H1 (cell line): Measurements from ENCODE around the gene THRB. TPM values are rescaled to one million over a fixed set of nuclear protein-coding genes. Genes with fewer than 3 reads are reported as not detected.

ENCODE experiments used
- CTCF ChIA-PET: fragments of 300-600 bp; sonication (Branson Sonifier 250); formaldehyde crosslinking; loops from one replicate; lab custom pipeline; 2021; ENCODE audit not compliant: partially characterized antibody; lab: Charles Lee
- POLR2A ChIA-PET: fragments of 300-600 bp; sonication (Branson Sonifier 250); formaldehyde crosslinking; loops from one replicate; lab custom pipeline; 2021; ENCODE audit warnings: inconsistent platforms; ENCODE audit not compliant: partially characterized antibody; lab: Charles Lee
- DNase-seq, 2 experiments: peaks; one replicate each; pipeline versions ENCODE4 v3.0.0 to v3.0.0-alpha.2; 2010 to 2022; ENCODE audit warnings: low spot score in 2 of 2, low read depth in 1 of 2, mixed read lengths in 1 of 2
- FAIRE-seq: peaks from 2 replicates; lab custom pipeline; 2011; peaks lifted over from hg19 to GRCh38; lab: Jason Lieb, UNC
- H2AFZ ChIP-seq: 2 replicates; pipeline ENCODE4 v1.8.1; 2012; ENCODE audit warnings: low read length, inconsistent platforms
- H2AK5ac ChIP-seq: 2 replicates; pipeline ENCODE4 v1.6.1; 2013; ENCODE audit warnings: low read depth, low read length
- H2BK120ac ChIP-seq: replicated peaks from 2 replicates; pipeline ENCODE3; 2013; ENCODE audit warnings: low read depth, low read length, inconsistent platforms
- H2BK12ac ChIP-seq: 2 replicates; pipeline ENCODE4 v1.6.1; 2013; ENCODE audit warnings: low read depth, low read length
- H2BK15ac ChIP-seq: 2 replicates; pipeline ENCODE4 v1.6.1; 2013; ENCODE audit warnings: low read length
- H2BK20ac ChIP-seq: 2 replicates; pipeline ENCODE4 v1.6.1; 2013; ENCODE audit warnings: low read length
- H2BK5ac ChIP-seq: 2 replicates; pipeline ENCODE4 v1.6.1; 2013; ENCODE audit warnings: low read depth, low read length
- H3K14ac ChIP-seq: 2 replicates; pipeline ENCODE4 v1.6.1; 2013; ENCODE audit warnings: inconsistent platforms; ENCODE audit not compliant: insufficient read length
- H3K18ac ChIP-seq: 2 replicates; pipeline ENCODE4 v1.6.1; 2013; ENCODE audit warnings: low read length; ENCODE audit errors: extremely low read depth
- H3K23ac ChIP-seq: 2 replicates; pipeline ENCODE4 v1.6.1; 2013; ENCODE audit warnings: inconsistent platforms; ENCODE audit not compliant: insufficient read length
- H3K23me2 ChIP-seq: 2 replicates; pipeline ENCODE4 v1.6.1; 2013; ENCODE audit warnings: low read depth, low read length
- H3K27ac ChIP-seq: 2 replicates; pipeline ENCODE4 v1.6.1; 2011; ENCODE audit warnings: low read depth, low read length, inconsistent platforms
- H3K27me3 ChIP-seq, 4 experiments: replicated peaks in 1 of 4; 1 replicate in 1 of 4; 2 replicates in 3 of 4; pipeline versions ENCODE4 v1.6.1 to v1.8.1; 2011 to 2013; ENCODE audit warnings: low read length in 3 of 4, mild to moderate bottlenecking in 3 of 4, inconsistent platforms in 2 of 4, mixed read lengths in 2 of 4, moderate library complexity in 1 of 4; ENCODE audit not compliant: control insufficient read depth in 3 of 4, insufficient read depth in 3 of 4; ENCODE audit errors: extremely low read depth in 1 of 4
- H3K36me3 ChIP-seq, 4 experiments: 2 replicates each; pipeline versions ENCODE4 v1.6.1 to v1.8.1; 2011 to 2013; ENCODE audit warnings: mild to moderate bottlenecking in 4 of 4, low read length in 3 of 4, moderate library complexity in 2 of 4, control low read depth in 1 of 4, inconsistent platforms in 1 of 4; ENCODE audit not compliant: insufficient read depth in 4 of 4, control insufficient read depth in 2 of 4
- H3K4ac ChIP-seq: replicated peaks from 2 replicates; pipeline ENCODE3; 2013; ENCODE audit warnings: low read length, low read depth, mixed read lengths, inconsistent platforms; ENCODE audit not compliant: insufficient read length
- H3K4me1 ChIP-seq, 4 experiments: replicated peaks in 1 of 4; 1 replicate in 1 of 4; 2 replicates in 3 of 4; pipeline versions ENCODE4 v1.6.1 to v1.8.1; 2011 to 2013; ENCODE audit warnings: low read length in 3 of 4, inconsistent platforms in 2 of 4, mixed read lengths in 1 of 4; ENCODE audit not compliant: insufficient read depth in 4 of 4, control insufficient read depth in 3 of 4
- H3K4me2 ChIP-seq, 2 experiments: 2 replicates each; pipeline versions ENCODE4 v1.6.1 to v1.8.1; 2011 to 2013; ENCODE audit warnings: low read depth in 2 of 2, low read length in 2 of 2, control low read depth in 1 of 2, inconsistent platforms in 1 of 2, mild to moderate bottlenecking in 1 of 2; ENCODE audit not compliant: insufficient read depth in 1 of 2
- H3K4me3 ChIP-seq, 4 experiments: fragments of 200-600, 300-600 bp in 1 of 4; sonication (generic), shearing (Covaris generic), sonication (Bioruptor Twin) in 1 of 4; 2 replicates each; pipeline versions ENCODE4 v1.5.1 to v1.8.1; 2011 to 2016; ENCODE audit warnings: low read length in 4 of 4, low read depth in 3 of 4, control low read depth in 2 of 4, inconsistent platforms in 2 of 4, mild to moderate bottlenecking in 2 of 4, mixed read lengths in 1 of 4, moderate library complexity in 1 of 4; ENCODE audit not compliant: insufficient read depth in 2 of 4; ENCODE audit errors: extremely low read depth in 1 of 4
- H3K56ac ChIP-seq: replicated peaks from 2 replicates; pipeline ENCODE3; 2013; ENCODE audit warnings: low read depth, mild to moderate bottlenecking, mixed read lengths, low read length, inconsistent platforms; ENCODE audit not compliant: insufficient read length
- H3K79me1 ChIP-seq: 2 replicates; pipeline ENCODE4 v1.6.1; 2013; ENCODE audit warnings: low read depth, low read length, control low read depth
- H3K79me2 ChIP-seq, 2 experiments: 2 replicates each; pipeline versions ENCODE4 v1.6.1 to v1.8.1; 2012 to 2013; ENCODE audit warnings: low read length in 2 of 2, mild to moderate bottlenecking in 2 of 2, inconsistent platforms in 1 of 2; ENCODE audit not compliant: insufficient read depth in 2 of 2, control insufficient read depth in 1 of 2
- H3K9ac ChIP-seq, 4 experiments: replicated peaks in 1 of 4; 1 replicate in 1 of 4; 2 replicates in 3 of 4; pipeline versions ENCODE4 v1.6.1 to v1.8.1; 2011 to 2013; ENCODE audit warnings: low read depth in 3 of 4, low read length in 3 of 4, control low read depth in 2 of 4, mild to moderate bottlenecking in 2 of 4, moderate library complexity in 2 of 4, inconsistent platforms in 1 of 4; ENCODE audit errors: extremely low read depth in 1 of 4
- H3K9me3 ChIP-seq, 2 experiments: 2 replicates each; pipeline versions ENCODE4 v1.6.1 to v1.8.1; 2012 to 2013; ENCODE audit warnings: mild to moderate bottlenecking in 2 of 2, moderate library complexity in 2 of 2, control low read depth in 1 of 2, inconsistent platforms in 1 of 2, low read depth in 1 of 2, low read length in 1 of 2, mixed read lengths in 1 of 2; ENCODE audit not compliant: insufficient read depth in 2 of 2
- H4K20me1 ChIP-seq, 2 experiments: replicated peaks in 1 of 2; 2 replicates each; pipeline versions ENCODE3 to v1.8.1; 2011 to 2013; ENCODE audit warnings: inconsistent platforms in 2 of 2, low read length in 2 of 2, mild to moderate bottlenecking in 1 of 2; ENCODE audit not compliant: insufficient read depth in 2 of 2, control insufficient read depth in 1 of 2
- H4K5ac ChIP-seq: 2 replicates; pipeline ENCODE4 v1.6.1; 2013; ENCODE audit warnings: low read length, low read depth, mixed read lengths, inconsistent platforms; ENCODE audit not compliant: insufficient read length
- H4K8ac ChIP-seq: 2 replicates; pipeline ENCODE4 v1.8.0; 2013; ENCODE audit warnings: mild to moderate bottlenecking, moderate library complexity, low read length, inconsistent platforms; ENCODE audit not compliant: insufficient read depth; ENCODE audit errors: extremely low read depth
- H4K91ac ChIP-seq: replicated peaks from 2 replicates; pipeline ENCODE3; 2013; ENCODE audit warnings: low read length, mixed read lengths, inconsistent platforms; ENCODE audit not compliant: insufficient read length
- CBX5 ChIP-seq: fragments of 300-800, 300-1000 bp; sonication (generic); IDR thresholded peaks from 2 replicates; pipeline ENCODE4 v1.7.1; 2016; ENCODE audit warnings: antibody characterized with exemption, low read length, low read depth
- CREB1 ChIP-seq: IDR thresholded peaks from 2 replicates; pipeline ENCODE4 v1.6.1; 2012; ENCODE audit warnings: inconsistent platforms
- JUN ChIP-seq: IDR thresholded peaks from 2 replicates; pipeline ENCODE4 v1.6.1; 2011; ENCODE audit warnings: low read depth, mild to moderate bottlenecking, improper control_type of control experiment, low read length
- KDM1A ChIP-seq: fragments of 200-600, 300-600 bp; sonication (generic); IDR thresholded peaks from 2 replicates; pipeline ENCODE4 v1.7.1; 2016; ENCODE audit warnings: mild to moderate bottlenecking, low read length, borderline replicate concordance
- KDM4A ChIP-seq: IDR thresholded peaks from one replicate; pipeline ENCODE4 v1.7.1; 2012; ENCODE audit warnings: low read depth, mild to moderate bottlenecking, moderate library complexity, low read length, inconsistent platforms; ENCODE audit not compliant: severe bottlenecking
- KDM5A ChIP-seq: fragments of 200-600 bp; IDR thresholded peaks from 2 replicates; pipeline ENCODE4 v1.7.1; 2012; ENCODE audit warnings: mild to moderate bottlenecking, low read length, inconsistent platforms, mixed read lengths
- MAFK ChIP-seq: IDR thresholded peaks from 2 replicates; pipeline ENCODE4 v1.6.1; 2012; ENCODE audit warnings: low read depth, mild to moderate bottlenecking, improper control_type of control experiment, low read length
- POLR2AphosphoS5 ChIP-seq: IDR thresholded peaks from 2 replicates; pipeline ENCODE4 v1.6.1; 2011; ENCODE audit warnings: low read depth, low read length
- RNF2 ChIP-seq: fragments of 200-900, 300-1000 bp; sonication (generic); IDR thresholded peaks from 2 replicates; pipeline ENCODE4 v1.7.1; 2016; ENCODE audit warnings: borderline replicate concordance, low read depth, mild to moderate bottlenecking, antibody characterized with exemption, low read length; ENCODE audit not compliant: poor library complexity, severe bottlenecking; ENCODE audit errors: missing control alignments
- SAP30 ChIP-seq: fragments of 300-600 bp; sonication (generic); IDR thresholded peaks from 2 replicates; pipeline ENCODE4 v1.7.1; 2012; ENCODE audit warnings: low read length, moderate library complexity, mild to moderate bottlenecking, inconsistent platforms; ENCODE audit not compliant: insufficient read depth, insufficient replicate concordance
- SP4 ChIP-seq: IDR thresholded peaks from 2 replicates; pipeline ENCODE4 v1.6.1; 2012; ENCODE audit warnings: low read length, inconsistent platforms
- ZNF274 ChIP-seq: IDR thresholded peaks from 2 replicates; pipeline ENCODE4 v1.7.0; 2012; ENCODE audit warnings: low read length, borderline replicate concordance; ENCODE audit errors: extremely low read depth
- WGBS, 2 experiments: shearing (Covaris generic) in 1 of 2; methylation state at CpG; one replicate each; pipeline versions ENCODE4 v1.1.6 to v1.1.7; 2013 to 2015; ENCODE audit warnings: low lambda C conversion rate in 2 of 2, mixed read lengths in 2 of 2, inconsistent platforms in 1 of 2, low coverage in 1 of 2, missing lambda C conversion rate in 1 of 2; ENCODE audit not compliant: insufficient replicate concordance in 2 of 2, insufficient coverage in 1 of 2, insufficient read length in 1 of 2; ENCODE audit errors: extremely low coverage in 1 of 2, missing lambda C conversion rate in 1 of 2; 5-methylcytosine and 5-hydroxymethylcytosine counted together
- polyA plus RNA-seq, 7 experiments: library from polyadenylated mRNA; depleted of rRNA in 3 of 7; stranded (reverse) in 5 of 7; unstranded in 2 of 7; fragments of >200 nt in 5 of 7; fragments of 200-250 nt in 2 of 7; gene quantifications; 1 replicate in 5 of 7; 2 replicates in 1 of 7; 4 replicates in 1 of 7; pipeline versions ENCODE4 v1.2.1 to v1.2.3, GENCODE V29; 2011 to 2013; ENCODE audit warnings: missing spikeins in 2 of 7, mixed read lengths in 2 of 7
- total RNA-seq: library from RNA; stranded (reverse); fragmentation: NEBNext Ultra II Directional; extraction: Animal tissue kit (Norgen Biotek cat#: 25700); gene quantifications from 2 replicates; pipeline ENCODE4 v1.2.1, GENCODE V29; 2021

THRB gene
- total and polyA plus RNA-seq, 2 of the 8 experiments (the other 6 are each of a cell fraction or from before 2014, with no cell fraction given): 0.98 to 3.9 TPM

DNA sequence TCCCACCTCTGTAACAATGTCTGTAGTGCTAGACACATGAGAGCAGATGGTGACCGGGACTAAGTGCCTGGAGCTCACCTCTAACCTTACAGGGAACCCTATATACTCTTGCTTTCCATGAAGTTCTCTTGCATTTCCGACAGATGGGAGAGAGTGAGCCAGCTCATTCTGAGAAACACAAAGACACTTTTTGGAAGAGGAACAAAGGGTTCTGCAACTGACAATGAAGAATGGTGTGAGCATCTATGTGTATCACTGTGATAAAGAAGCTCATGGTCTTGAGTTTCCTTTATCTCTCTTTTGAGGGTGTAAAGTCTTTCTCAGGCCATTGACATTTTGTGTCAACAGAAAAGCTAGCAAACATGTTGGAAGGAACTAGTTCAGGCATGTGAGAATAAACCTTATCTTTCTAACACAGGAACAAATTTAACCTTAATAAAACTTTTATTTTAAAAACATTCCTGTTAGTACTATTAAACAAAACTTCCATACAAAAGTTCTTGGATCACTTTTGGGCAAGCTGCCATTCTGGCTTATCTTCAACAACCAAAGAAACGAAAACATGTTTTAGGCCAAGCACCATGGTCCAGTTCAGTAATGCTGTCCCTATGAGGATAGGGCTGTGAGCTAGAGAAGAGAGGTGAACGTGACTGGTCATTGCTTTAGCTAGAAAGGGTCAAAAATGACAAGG is 142.7 kb downstream of the THRB start:
- Histone ChIP-seq H3K9me3 (no peaks in the 10 kb centered on the region), H3K36me3 (no peaks in the 10 kb centered on the region), H4K20me1 (no peaks in the 10 kb centered on the region), H3K14ac (no peak overlapping the region), H3K27ac (no peak overlapping the region), H2BK20ac (no peak overlapping the region), H3K4me2 (no peak overlapping the region), H2AFZ (no peak overlapping the region), H2BK12ac (no peak overlapping the region), H3K56ac (no peak overlapping the region), H3K23me2 (no peaks in the 10 kb centered on the region), H4K5ac (no peak overlapping the region), H3K23ac (no peak overlapping the region), H3K79me1 (no peaks in the 10 kb centered on the region), H2BK120ac (no peak overlapping the region), H4K8ac (no peak overlapping the region), H3K79me2 (no peaks in the 10 kb centered on the region), H3K4ac (no peak overlapping the region), H2BK5ac (no peak overlapping the region), H3K9ac (no peak overlapping the region), H3K18ac (no peak overlapping the region), H2AK5ac (no peak overlapping the region), H2BK15ac (no peak overlapping the region), H3K4me1 (no peaks in the 10 kb centered on the region), H3K27me3 (no peaks in the 10 kb centered on the region), H3K4me3 (no peak overlapping the region), H4K91ac (no peak overlapping the region)
- DNase-seq: no peak
- ChIA-PET CTCF (interaction anchor here (0.8 to 1.8 kb wide), 8 partner anchors 9 to 330 kb away, joined by 3 to 6 read pairs (median 3); no protein-coding TSS in a partner anchor), POLR2A (interaction anchor here (1.0 kb wide), 1 partner anchor 9 kb away, joined by 3 read pairs; no protein-coding TSS in a partner anchor)
- no peak for FAIRE-seq
- 78% methylated on average over 4 of the region's 4 CpGs; no CpG with 5 or more reads in 1 of the 2 experiments for WGBS, 2 experiments
- TF ChIP-seq JUN (no peak), SAP30 (no peak), KDM5A (no peak), RNF2 (no peak), CREB1 (no peak), ZNF274 (no peak), POLR2AphosphoS5 (no peak), CBX5 (no peak), KDM4A (no peak), KDM1A (no peak), SP4 (no peak), MAFK (no peak)
